ENCODE measurements around the gene HYDIN.

- TF ChIP-seq ZNF462 (CRISPR knock-in tag; IDR thresholded peaks at IDR 0.05) = no peak
- no peak for TF ChIP-seq CTCF (conservative IDR thresholded peaks at IDR 0.05; ENCODE audit: low read depth in 2 of 2)
- TF ChIP-seq EZH2 (IDR thresholded peaks at IDR 0.05; ENCODE audit: low read depth, unreplicated experiment) = no peak
- no peak for TF ChIP-seq POLR2AphosphoS5 (IDR thresholded peaks at IDR 0.05; ENCODE audit: low read depth)
- TF ChIP-seq ZNF114 (CRISPR knock-in tag; IDR thresholded peaks at IDR 0.05) = no peak
- no peak for TF ChIP-seq ETS1 (IDR thresholded peaks at IDR 0.05)
- TF ChIP-seq ZNF331 (CRISPR knock-in tag; IDR thresholded peaks at IDR 0.05; ENCODE audit: low read depth) = no peak
- no peak for TF ChIP-seq REST (IDR thresholded peaks at IDR 0.05; ENCODE audit: unreplicated experiment)
Observed at GRCh38 chr16:70764632-70765031, 465.9 kb downstream of the HYDIN start.

All from GM23338 (cell line).